ENCODE results near the gene FAM241A.

FAM241A gene

GRCh38 chr4:112214390-112215264 is 69.4 kb downstream of the FAM241A start:
- peak; percentile 36 for DNase-seq (ENCODE audit: low spot score)

- no peak for DNase-seq (ENCODE audit: low spot score)
These were observed 74.6 kb downstream of the FAM241A start for GRCh38 chr4:112219826-112220366.

- DNase-seq (ENCODE audit: low spot score), result no peak
These were observed 77.1 kb downstream of the FAM241A start for GRCh38 chr4:112222219-112222955.

GRCh38 chr4:112225157-112225556 is 79.9 kb downstream of the FAM241A start:
- DNase-seq (ENCODE audit: low spot score), result no peak

GRCh38 chr4:112230879-112231778 is 85.9 kb downstream of the FAM241A start:
- DNase-seq (ENCODE audit: low spot score), result peak; percentile 95

- DNase-seq (ENCODE audit: low spot score), result peak; percentile 75
These were observed 86.8 kb downstream of the FAM241A start, which contains the start of gene AP1AR for GRCh38 chr4:112231779-112232713. Gene AP1AR, plus strand, starts transcription at chr4:112231787. Its CDS starts 305 bp downstream, at chr4:112232092.

GRCh38 chr4:112234952-112235609 is 89.8 kb downstream of the FAM241A start:
- DNase-seq (ENCODE audit: low spot score), result peak; percentile 63

GRCh38 chr4:112236040-112236439 is 90.8 kb downstream of the FAM241A start:
- no peak for DNase-seq (ENCODE audit: low spot score)

GRCh38 chr4:112238833-112239232 is 93.6 kb downstream of the FAM241A start:
- DNase-seq (ENCODE audit: low spot score), result no peak
